OCI-LY1 (cell line): ENCODE data around the gene GABRB3.

Experiments used
- H2AFZ ChIP-seq: fragments of 200-600 bp; sonication (generic), shearing (Covaris generic); 2 replicates; pipeline ENCODE4 v1.6.0; 2014; ENCODE audit warnings: antibody characterized with exemption, mild to moderate bottlenecking, low read length
- H3F3A ChIP-seq: fragments of 200-600 bp; sonication (generic), shearing (Covaris generic); 2 replicates; pipeline ENCODE4 v1.6.0; 2014; ENCODE audit warnings: mild to moderate bottlenecking, antibody characterized with exemption, low read length, moderate library complexity; ENCODE audit not compliant: insufficient read depth
- H3K27ac ChIP-seq: fragments of 200-600 bp; sonication (generic); 2 replicates; pipeline ENCODE4 v1.5.1; 2014; ENCODE audit warnings: low read length, mixed run types, mild to moderate bottlenecking, low read depth; ENCODE audit not compliant: poor library complexity, severe bottlenecking
- H3K27me3 ChIP-seq: fragments of 200-600 bp; sonication (generic); 2 replicates; pipeline ENCODE4 v1.6.0; 2014; ENCODE audit warnings: antibody characterized with exemption, mild to moderate bottlenecking, low read length, moderate library complexity; ENCODE audit not compliant: insufficient read depth
- H3K36me3 ChIP-seq: fragments of 200-600 bp; sonication (generic); 2 replicates; pipeline ENCODE4 v1.6.1; 2014; ENCODE audit warnings: mild to moderate bottlenecking, antibody characterized with exemption, low read length, moderate library complexity, mixed read lengths; ENCODE audit not compliant: insufficient read depth
- H3K4me1 ChIP-seq: fragments of 200-600 bp; sonication (generic); 2 replicates; pipeline ENCODE4 v1.5.1; 2014; ENCODE audit warnings: mild to moderate bottlenecking, low read length, moderate library complexity; ENCODE audit not compliant: insufficient read depth, severe bottlenecking
- H3K4me2 ChIP-seq: fragments of 200-600 bp; sonication (generic), shearing (Covaris generic); 2 replicates; pipeline ENCODE4 v1.6.1; 2014; ENCODE audit warnings: low read length
- H3K4me3 ChIP-seq: fragments of 200-600 bp; sonication (generic); 2 replicates; pipeline ENCODE4 v1.5.1; 2014; ENCODE audit warnings: low read length, low read depth, mild to moderate bottlenecking, mixed read lengths; ENCODE audit not compliant: poor library complexity, severe bottlenecking
- H3K79me2 ChIP-seq: fragments of 200-600 bp; shearing (Covaris generic); 2 replicates; pipeline ENCODE4 v1.6.1; 2016; ENCODE audit warnings: mixed run types, low read length, mixed read lengths; ENCODE audit not compliant: insufficient read depth
- H3K9ac ChIP-seq: fragments of 200-600 bp; sonication (generic), shearing (Covaris generic); 2 replicates; pipeline ENCODE4 v1.6.1; 2014; ENCODE audit warnings: mild to moderate bottlenecking, low read length, mixed read lengths
- H3K9me2 ChIP-seq: fragments of 200-600 bp; sonication (generic), shearing (Covaris generic); 2 replicates; pipeline ENCODE4 v1.6.1; 2014; ENCODE audit warnings: low read depth, mild to moderate bottlenecking, low read length, mixed read lengths
- H3K9me3 ChIP-seq: fragments of 200-600 bp; shearing (Covaris generic); 2 replicates; pipeline ENCODE4 v1.6.1; 2014; ENCODE audit warnings: low read length, mixed read lengths
- H4K20me1 ChIP-seq: fragments of 200-600 bp; sonication (generic), shearing (Covaris generic); 2 replicates; pipeline ENCODE4 v1.6.0; 2016; ENCODE audit warnings: mild to moderate bottlenecking, low read length; ENCODE audit not compliant: insufficient read depth
- CTCF ChIP-seq: fragments of 200-600 bp; sonication (generic), shearing (Covaris generic); IDR thresholded peaks from 2 replicates; pipeline ENCODE4 v1.5.1; 2017; ENCODE audit warnings: mild to moderate bottlenecking, antibody characterized with exemption, low read length, moderate library complexity, mixed read lengths
- EZH2 ChIP-seq: fragments of 200-600 bp; sonication (generic), shearing (Covaris generic); IDR thresholded peaks from 2 replicates; pipeline ENCODE4 v1.8.0; 2017; ENCODE audit warnings: borderline replicate concordance, mixed run types, mild to moderate bottlenecking, antibody characterized with exemption, low read length, moderate library complexity, mixed read lengths

The GABRB3 gene

GRCh38 chr15:26555898-26556297 is 217.0 kb downstream of the GABRB3 start:
- no peaks in the 10 kb centered on the region for H3F3A ChIP-seq
- H3K9me2 ChIP-seq = no peaks in the 10 kb centered on the region
- no peak overlapping the region for H3K4me3 ChIP-seq
- no peaks in the 10 kb centered on the region for H3K79me2 ChIP-seq
- H3K9me3 ChIP-seq = no peaks in the 10 kb centered on the region
- H3K4me2 ChIP-seq = no peak overlapping the region
- no peak for TF ChIP-seq EZH2
- no peak for TF ChIP-seq CTCF
- no peaks in the 10 kb centered on the region for H3K4me1 ChIP-seq
- H3K27ac ChIP-seq = no peak overlapping the region
- H3K9ac ChIP-seq = no peak overlapping the region
- no peak overlapping the region for H2AFZ ChIP-seq
- H3K36me3 ChIP-seq = no peaks in the 10 kb centered on the region
- no peaks in the 10 kb centered on the region for H3K27me3 ChIP-seq
- H4K20me1 ChIP-seq = no peaks in the 10 kb centered on the region

GRCh38 chr15:26551473-26551872 is 221.4 kb downstream of the GABRB3 start:
- Histone ChIP-seq H3F3A (no peaks in the 10 kb centered on the region), H3K4me1 (no peaks in the 10 kb centered on the region), H3K79me2 (no peaks in the 10 kb centered on the region), H3K27me3 (no peaks in the 10 kb centered on the region), H3K9me3 (no peaks in the 10 kb centered on the region), H3K9me2 (no peaks in the 10 kb centered on the region), H2AFZ (no peak overlapping the region), H3K4me2 (no peak overlapping the region), H3K4me3 (no peak overlapping the region), H4K20me1 (no peaks in the 10 kb centered on the region), H3K27ac (no peak overlapping the region), H3K36me3 (no peaks in the 10 kb centered on the region), H3K9ac (no peak overlapping the region)
- TF ChIP-seq CTCF (no peak), EZH2 (no peak)

- Histone ChIP-seq H3K4me2 (no peak overlapping the region), H3K9me3 (no peaks in the 10 kb centered on the region), H3K9me2 (no peaks in the 10 kb centered on the region), H3K79me2 (no peaks in the 10 kb centered on the region), H3K27me3 (no peaks in the 10 kb centered on the region), H3K4me3 (no peak overlapping the region), H3F3A (no peaks in the 10 kb centered on the region), H3K27ac (no peak overlapping the region), H4K20me1 (no peaks in the 10 kb centered on the region), H3K4me1 (no peaks in the 10 kb centered on the region), H3K36me3 (no peaks in the 10 kb centered on the region), H3K9ac (no peak overlapping the region), H2AFZ (no peak overlapping the region)
- TF ChIP-seq EZH2 = no peak
- no peak for TF ChIP-seq CTCF
Observed at GRCh38 chr15:26550880-26551279, 222.0 kb downstream of the GABRB3 start.
